GM18520 (cell line): ENCODE results near the gene CHST12.
"Not testable (repeated sequence)": the region's sequence is repeated elsewhere in the genome, so short reads cannot be mapped to it uniquely, and the experiment has no call there.

ENCODE experiments used
- ATAC-seq: cut with Tn5 transposase; IDR thresholded peaks from one replicate; pipeline ENCODE4 v1.9.1; 2021; ENCODE audit not compliant: unreplicated experiment

Gene CHST12

DNA sequence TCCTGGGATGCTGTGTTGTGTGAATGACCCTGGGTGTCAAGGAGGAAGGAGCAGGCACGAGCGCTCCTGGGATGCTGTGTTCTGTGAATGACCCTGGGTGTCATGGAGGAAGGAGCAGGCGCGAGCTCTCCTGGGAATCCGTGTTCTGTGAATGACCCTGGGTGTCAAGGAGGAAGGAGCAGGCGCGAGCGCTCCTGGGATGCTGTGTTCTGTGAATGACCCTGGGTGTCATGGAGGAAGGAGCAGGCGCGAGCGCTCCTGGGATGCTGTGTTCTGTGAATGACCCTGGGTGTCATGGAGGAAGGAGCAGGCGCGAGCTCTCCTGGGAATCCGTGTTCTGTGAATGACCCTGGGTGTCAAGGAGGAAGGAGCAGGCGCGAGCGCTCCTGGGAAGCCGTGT, 25.9 kb upstream of the CHST12 start:
- ATAC-seq: not testable (repeated sequence)

DNA sequence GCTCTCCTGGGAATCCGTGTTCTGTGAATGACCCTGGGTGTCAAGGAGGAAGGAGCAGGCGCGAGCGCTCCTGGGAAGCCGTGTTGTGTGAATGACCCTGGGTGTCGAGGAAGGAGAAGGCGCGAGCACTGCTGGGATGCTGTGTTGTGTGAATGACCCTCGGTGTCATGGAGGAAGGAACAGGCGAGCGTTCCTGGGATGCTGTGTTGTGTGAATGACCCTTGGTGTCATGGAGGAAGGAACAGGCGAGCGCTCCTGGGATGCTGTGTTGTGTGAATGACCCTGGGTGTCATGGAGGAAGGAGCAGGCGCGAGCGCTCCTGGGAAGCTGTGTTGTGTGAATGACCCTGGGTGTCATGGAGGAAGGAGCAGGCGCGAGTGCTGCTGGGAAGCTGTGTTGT, 25.3 kb upstream of the CHST12 start:
- ATAC-seq: not testable (repeated sequence)

DNA sequence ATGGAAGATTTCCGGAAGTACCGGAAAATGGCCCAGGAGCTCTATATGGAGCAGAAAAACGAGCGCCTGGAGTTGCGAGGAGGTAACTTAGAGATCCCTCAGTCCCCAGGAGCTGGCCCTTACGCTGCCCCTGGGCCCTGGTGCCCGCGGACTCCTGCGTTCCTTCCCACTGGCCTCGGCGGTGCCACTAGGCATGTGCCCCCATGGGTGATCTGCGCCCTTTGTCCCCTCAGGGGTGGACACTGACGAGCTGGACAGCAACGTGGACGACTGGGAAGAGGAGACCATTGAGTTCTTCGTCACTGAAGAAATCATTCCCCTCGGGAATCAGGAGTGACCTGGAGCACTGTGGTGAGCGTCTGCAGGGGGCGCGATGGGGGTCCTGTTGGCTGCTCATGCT, 24.2 kb upstream of the CHST12 start:
- no peak for ATAC-seq

DNA sequence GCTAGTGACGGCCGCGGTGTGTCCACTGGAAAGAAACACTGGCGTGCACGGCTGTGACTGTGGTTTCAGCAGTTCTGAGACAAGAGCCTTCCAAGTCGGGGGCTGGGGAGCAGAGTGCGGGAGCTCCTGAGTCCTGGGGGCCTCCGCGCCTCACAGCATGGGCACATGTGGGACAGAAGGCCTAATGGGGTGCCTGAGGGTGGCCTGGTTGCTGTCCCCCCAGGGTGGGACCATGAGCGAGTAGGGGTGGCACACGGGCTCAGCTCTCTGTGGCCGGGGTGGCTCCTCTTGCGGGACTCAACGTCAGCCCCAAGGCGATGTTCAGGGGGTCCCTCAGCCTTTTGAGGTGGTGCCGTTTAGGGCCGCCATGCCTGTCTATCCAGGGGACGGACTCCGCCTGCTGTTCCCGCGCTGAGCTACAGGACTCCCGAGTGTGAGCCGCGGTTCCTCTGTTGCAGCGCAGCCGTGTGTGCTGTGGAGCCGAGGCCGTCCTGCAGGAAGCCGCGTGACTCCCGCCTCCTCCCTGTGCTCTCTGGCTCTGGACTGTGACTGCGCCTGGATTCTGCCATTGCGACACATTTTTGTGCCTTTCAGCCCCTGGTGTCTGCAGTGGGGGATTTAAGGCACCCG, 23.5 kb upstream of the CHST12 start:
- no peak for ATAC-seq

DNA sequence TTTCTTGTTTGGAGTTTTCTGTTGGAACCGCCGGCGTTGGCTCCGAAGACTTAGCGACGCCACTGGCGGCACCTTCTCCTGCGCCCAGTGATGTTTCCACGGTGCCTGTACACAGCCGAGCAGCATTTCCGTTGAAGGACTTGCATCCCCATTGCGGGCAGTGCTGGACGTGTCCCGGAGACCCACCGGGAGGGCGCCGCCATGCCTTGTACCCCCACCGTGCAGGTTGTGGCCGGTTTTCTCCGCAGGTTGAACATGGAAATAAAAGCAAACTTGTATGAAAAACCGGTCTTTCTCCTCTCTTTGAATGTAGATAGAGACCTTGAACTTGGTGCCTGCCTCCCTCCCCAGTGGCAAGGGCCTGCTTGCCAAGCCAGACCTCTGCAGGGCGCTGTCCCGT, 22.9 kb upstream of the CHST12 start:
- no peak for ATAC-seq

DNA sequence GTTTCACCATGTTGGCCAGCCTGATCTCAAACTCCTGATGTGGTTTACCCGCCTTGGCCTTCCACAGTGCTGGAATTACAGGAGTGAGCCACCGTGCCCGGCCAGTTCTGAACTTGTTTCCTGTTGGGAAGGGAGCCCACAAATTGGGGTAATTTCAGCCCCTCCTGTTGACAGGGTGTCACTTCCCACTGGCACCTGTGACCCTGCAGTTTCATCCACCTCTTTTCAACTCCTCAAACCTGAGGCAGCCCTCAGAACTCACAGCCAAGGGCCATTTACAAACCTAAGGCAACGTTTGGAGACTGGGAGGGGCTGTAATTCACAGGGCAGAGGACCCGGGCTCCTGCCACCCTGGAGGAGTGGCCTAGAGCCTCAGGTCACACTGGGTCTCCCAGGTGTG, 22.2 kb upstream of the CHST12 start:
- no peak for ATAC-seq

DNA sequence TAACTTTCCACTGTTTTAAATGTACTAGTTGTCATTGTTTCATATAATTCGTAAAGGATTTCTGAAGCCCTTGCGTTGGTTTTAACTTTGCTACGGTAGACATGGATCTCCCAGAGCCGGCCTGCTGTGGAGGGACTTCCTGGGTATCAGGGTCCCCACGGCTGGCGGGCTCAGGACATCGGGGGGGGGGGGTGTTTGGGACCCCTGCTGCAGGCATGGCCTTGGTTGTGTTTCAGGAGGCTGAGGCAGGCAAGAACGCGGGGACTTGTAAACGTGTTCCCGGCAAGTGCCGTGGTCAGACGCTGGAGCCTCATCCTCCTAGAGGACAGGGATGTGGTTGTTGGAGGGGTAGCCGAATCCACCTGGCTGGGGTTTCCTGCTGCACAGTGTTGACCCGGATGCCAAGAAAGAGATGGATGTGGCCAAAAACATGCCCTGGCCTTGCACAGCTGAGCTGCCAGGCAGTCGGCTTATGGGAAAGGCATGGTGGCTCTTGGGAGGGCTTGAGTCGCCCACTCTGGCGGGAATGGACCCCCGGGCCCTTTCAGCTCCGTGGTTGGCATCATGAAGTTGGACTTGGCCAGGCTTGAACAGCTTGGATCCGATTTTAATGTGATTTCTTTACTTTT, 21.4 kb upstream of the CHST12 start:
- ATAC-seq: no peak

DNA sequence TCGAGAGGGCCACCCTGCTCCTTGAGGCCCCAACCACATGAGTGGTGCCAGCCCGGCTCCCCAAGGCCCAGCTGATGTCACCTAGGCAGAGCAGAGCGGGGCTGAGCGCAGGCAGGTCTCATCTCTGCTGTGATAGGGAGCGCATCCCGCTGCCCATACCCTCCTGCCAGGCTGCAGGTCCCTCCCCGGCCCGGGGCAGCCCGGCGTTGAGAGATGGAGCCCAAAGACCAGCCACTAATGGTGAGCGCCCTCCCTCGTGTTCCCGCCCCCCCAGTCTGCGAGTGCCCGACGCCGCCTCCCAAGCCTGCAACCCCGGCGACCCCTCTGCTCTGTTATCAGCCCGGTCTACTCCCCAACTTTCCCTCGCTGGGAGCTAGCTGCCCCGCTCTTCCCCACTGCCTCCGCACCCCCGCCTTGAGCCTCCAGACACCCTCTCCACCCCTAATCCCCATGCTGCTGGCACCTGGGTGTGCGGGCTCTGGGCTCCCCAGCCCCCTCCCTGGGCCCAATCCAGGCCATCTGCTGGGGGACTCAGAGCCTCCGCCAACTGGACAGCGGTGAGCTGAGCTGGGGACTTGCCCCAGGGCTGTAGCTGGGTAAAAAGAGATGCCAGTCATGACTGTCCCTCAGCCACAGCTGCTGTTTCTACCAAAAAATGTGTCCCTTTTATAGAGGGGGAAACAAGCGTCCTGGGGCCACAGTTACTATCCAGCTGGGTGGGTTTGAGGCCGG, 19.7 kb upstream of the CHST12 start:
- no peak for ATAC-seq

DNA sequence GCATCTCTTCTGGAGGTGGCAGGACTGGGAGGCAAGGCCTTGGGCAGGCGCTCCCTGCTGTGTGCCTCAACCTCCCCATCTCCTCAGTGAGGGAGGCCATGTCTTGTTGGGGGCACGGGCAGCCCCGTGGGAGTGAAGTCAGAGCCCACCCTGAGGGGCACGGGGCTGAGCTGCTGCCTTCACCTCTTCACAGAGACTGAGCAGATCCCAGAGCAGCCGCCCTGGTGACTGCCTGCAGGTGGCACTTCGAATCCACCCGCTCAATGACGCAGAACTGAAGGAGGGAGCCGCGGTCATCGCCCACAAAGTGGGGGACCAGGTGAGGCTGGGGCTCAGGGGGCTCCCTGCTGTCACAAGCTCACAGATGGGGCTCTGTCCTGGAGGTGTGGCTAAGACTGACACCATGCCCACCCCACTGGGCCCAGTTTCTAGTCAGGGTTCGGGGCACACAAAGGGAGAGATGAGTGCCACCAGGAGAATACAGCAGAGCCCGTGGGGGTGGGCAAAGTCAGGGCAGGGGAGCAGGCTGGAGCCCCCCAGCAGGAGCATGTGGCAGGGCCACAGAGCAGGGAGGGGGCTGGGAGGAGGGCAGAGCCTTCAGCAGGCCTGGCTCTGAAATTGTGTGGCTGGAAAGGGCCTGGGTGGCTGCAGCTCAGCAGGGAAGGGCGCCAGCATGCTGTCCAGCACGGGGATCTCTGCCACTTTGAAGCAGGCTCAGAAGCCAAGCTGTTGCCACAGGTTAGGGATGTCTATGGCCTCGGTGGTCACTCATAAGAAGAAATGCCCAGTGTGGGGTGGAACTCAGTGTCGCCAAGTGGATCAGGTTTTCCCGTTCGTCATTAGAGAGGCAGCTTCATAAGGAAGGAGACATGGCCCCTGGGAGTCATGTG, 18.8 kb upstream of the CHST12 start:
- no peak for ATAC-seq

DNA sequence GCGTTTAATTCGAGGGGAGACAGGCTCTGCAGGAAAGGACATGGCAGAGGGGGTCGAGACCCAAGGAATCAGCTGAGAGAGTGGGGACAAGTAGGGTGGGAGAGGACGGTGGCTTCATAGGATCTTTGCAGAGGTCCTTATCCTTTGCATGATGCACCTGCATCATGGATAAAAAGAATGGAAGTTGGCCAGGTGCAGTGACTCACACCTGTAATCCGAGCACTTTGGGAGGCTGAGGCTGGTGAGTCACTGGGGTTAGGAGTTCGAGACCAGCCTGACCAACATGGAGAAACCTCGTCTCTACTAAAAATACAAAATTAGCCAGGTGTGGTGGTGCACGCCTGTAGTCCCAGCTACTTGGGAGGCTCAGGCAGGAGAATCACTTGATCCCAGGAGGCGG, 17.3 kb upstream of the CHST12 start:
- not testable (repeated sequence) for ATAC-seq

DNA sequence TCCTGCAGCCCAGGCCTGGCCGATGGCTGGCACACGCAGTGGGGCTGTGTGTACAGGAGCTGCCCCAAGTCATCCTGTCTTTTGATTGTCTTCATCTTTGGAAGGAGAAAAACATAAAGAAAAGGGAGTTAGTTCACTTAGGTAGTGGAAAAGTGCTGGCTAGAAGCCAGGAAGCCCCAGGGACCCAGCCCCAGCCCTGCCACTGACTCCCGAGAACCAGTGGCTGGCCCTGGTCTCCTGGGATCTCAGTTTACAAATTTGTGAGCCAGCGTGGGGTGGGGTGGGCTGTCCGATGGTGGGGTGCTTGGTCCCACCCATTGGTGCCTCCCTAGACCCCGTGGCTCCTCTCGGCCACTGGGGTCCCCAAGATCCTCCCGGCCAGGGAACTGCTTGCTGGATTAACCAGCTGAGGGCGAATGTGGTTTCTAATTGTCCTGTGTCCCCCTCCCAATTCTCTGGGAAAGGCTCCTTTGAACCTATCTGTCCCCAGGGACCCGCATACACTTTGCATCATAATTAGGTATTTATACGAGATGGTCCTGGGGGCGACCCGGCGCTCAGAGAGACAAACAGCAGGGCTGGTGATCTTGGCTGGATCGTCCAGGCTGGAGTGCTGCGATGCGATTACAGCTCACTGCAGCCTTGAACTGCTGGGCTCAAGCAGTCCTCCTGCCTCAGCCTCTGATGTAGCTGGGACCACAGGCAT, 16.3 kb upstream of the CHST12 start:
- no peak for ATAC-seq

DNA sequence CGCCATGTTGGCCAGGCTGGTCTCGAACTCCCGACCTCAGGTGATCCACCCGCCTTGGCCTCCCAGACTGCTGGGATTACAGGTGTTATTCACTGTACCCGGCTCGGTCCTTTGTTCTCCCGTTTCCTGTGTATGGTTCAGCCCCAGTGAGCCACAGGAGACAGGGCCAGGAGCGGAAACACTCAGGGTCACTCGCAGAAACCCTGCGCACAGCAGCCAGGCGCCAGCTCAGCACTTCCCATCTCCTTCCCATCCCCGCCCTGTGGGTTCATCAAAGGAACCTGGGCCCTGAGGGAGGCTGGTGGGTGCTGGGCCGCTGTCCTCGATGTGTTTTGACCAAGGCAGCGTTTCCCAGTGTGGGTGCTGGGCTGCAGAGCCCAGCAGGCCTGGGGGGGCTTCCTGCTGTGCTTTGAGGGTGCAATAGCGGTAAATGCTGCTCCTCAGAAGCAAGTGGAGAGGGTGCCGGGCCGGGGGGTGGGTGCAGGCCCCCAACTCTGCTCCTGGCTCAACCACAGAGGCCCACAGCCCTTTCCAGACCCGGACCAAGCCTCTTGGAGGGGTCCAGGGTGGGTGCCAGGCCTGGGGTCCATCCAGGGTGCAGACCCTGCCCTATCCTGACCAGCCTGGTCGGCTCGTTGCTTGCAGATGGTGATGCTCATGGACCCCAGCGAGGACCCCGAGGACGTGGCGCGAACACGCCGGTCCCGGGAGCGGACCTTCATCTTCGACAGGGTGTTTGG, 15.3 kb upstream of the CHST12 start:
- no peak for ATAC-seq

DNA sequence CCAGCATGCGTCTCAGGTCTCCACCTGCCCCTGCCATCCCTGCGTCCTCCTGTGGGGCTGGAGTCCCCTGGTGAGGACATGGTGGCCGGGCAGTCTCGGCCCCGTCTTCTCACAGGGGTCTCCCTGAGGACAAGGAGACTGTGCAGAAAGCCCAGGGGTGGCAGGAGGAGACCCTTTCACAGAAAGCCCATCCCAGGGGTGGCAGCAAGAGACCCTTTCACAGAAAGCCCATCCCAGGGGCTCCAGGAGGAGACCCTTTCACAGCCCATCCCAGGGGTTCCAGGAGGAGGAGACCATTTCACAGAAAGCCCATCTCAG, 14.8 kb upstream of the CHST12 start:
- no peak for ATAC-seq

DNA sequence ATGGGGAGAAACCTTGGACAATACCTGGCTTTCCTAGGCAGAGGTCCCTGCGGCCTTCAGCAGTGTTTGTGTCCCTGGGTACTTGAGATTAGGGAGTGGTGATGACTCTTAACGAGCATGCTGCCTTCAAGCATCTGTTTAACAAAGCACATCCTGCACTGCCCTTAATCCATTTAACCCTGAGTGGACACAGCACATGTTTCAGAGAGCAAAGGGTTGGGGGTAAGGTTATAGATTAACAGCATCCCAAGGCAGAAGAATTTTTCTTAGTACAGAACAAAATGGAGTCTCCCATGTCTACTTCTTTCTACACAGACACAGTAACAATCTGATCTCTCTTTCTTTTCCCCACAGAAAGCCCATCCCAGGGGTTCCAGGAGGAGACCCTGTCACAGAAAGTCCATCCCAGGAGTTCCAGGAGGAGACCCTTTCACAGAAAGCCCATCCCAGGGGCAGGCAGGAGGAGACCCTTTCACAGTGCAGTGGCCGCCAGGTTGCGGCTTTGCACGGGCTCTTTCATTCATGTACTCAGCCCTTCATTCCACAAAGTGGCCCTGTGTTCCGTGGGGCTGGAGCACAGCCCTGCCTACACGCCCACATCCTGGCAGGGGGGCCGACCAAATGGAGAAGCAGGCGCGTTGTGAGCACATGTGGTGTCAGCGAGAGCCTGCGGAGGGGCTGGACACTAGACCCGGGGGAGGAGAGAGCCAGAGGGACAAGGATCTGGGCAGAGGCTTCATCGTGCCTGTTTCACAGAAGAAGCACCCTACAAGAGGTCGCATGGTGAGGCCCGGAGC, 13.2 kb upstream of the CHST12 start:
- not testable (repeated sequence) for ATAC-seq

DNA sequence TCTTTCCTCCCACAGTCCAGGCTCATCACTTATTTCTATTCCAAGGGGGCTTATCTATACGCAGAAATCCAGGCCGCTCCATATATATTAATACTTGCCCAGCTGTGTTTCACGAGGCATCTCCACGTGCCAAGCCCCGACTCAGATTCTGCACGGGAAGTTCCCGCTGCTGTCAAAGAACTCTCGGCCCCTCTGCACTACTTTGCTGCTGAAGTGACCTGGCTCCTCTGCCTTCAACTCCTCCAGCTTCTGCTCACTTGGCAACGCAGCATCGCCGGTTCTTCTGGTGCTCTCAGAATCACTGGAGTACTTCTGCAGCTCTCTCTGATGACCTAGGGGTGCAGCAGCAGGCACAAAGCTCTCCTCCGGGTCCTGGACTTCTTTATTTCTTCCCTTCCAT, 9.7 kb upstream of the CHST12 start:
- ATAC-seq: no peak

DNA sequence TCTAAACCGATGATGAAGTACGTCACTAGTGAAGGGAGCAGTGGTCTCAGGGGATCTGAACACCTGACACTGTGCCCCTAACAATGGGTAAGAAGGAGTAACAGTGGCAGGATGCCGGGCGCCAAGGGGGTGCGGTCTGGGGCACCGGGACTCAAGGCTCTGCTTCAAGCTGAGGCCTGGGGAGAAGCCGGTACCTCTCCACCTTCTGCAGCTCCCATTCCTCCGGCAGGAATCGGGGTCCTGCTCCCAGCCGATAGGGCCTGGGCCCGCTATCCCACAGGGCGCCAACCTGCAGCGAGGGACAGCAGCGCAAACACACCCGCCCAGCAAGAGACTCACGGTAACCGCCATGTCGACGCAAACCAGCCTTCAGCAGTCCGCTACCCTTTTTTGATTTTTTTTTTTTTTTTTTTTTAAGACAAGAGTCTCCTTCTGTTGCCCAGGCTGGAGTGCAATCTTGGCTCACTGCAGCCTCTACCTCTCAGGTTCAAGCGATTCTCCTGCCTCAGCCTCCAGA, 8.8 kb upstream of the CHST12 start:
- ATAC-seq: no peak

DNA sequence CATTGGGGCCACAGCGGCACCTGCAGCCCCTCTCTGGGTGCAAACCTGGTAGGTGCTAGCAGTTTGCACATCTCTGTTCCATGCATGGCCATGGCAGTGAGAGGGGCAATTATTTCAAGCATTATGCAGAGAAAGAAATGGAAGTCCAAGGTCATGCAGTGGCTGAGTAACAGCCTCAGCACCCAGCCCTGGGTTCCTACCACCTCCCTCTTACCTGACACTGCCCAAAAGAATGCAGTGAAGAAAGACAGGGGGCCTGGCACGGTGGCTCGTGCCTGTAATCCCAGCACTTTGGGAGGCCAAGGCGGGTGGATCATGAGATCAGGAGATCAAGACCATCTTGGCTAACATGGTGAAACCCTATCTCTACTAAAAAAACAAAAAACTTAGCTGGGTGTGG, 4.9 kb upstream of the CHST12 start:
- ATAC-seq: no peak

DNA sequence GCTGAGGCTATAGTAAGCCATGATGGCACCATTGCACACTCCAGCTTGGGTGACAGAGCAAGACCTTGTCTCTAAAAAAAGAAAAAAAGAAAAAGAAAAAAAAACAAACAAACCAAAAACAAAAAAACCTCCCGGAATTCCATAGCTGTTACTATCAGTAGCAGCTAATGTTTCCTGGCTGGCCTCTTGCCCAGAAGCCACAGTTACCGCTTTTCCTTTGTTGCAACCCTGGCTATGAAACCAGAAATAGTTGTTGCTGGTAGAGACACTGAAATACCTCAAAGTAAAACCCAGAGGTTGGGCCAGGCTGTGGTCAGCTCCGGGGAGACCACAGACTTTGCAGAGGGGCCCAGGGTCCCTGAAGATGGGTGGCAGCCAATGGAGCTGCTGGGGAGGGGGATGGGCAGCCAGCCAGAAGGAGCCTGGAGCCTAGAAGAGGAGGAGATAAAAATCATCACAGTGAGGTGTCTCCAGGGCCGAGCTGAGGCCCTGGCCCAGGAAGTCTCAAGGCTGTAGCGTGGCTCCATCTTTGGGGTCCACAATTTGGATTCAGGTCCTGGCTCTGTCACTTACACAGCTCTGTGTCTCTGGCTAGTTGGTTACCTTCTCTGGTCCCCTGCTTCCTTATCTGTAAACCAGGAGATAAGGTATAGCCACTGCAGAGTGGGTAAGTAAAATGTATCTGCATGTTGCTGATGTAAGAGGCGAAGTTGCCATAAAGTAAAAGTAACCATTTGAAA, 3.4 kb upstream of the CHST12 start:
- ATAC-seq: no peak

DNA sequence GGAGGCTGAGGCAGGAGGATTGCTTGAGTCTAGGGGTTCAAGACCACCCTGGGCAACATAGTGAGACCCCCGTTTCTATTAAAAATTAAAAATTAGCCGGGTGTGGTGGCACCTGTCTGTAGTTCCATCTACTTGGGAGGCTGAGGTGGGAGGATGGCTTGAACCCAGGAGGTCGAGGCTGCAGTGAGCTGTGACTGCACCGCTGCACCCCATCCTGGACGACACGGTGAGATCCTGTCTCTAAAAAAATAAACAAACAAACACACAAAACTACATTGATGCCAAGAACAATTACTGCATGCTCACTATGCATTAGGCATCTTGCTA, 761 bp upstream of the CHST12 start:
- no peak for ATAC-seq
